AG10803 (cell line): ENCODE measurements around the gene PHACTR2.

Source experiments
- DNase-seq: peaks from one replicate; pipeline ENCODE4 v3.0.0; 2010; ENCODE audit warnings: low read depth
- H3K4me3 ChIP-seq: 2 replicates; pipeline ENCODE4 v1.5.1; 2011; ENCODE audit warnings: mild to moderate bottlenecking, low read length, control low read depth
- CTCF ChIP-seq: conservative IDR thresholded peaks from 2 replicates; pipeline ENCODE4 v1.5.1; 2011; ENCODE audit warnings: mild to moderate bottlenecking, low read length, control low read depth, inconsistent platforms

PHACTR2 gene

GRCh38 chr6:143811501-143812157, 133.9 kb downstream of the PHACTR2 start:
- no peak for TF ChIP-seq CTCF
- DNase-seq: no peak
- no peak overlapping the region for H3K4me3 ChIP-seq

DNA sequence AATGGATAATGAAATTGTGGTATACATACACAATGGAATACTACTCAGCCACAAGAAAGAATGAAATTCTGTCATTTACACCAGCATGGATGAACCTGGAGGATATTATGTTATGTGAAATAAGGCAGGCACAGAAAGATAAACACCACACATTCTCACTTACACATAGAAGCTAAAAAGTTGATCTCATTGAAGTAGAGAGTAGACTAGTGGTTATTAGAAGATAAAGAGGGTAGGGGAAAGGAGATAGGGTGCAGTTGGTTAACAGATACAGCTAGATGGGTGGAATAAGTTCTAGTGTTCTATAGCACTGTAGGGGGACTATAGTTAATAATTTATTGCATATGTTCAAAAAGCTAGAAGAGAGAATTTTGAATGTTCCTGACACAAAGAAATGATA, 139.9 kb downstream of the PHACTR2 start:
- no peak for TF ChIP-seq CTCF
- no peak overlapping the region for H3K4me3 ChIP-seq
- DNase-seq: no peak

- DNase-seq: no peak
- no peak for TF ChIP-seq CTCF
- no peak overlapping the region for H3K4me3 ChIP-seq
Measured at GRCh38 chr6:143821359-143821758, 143.6 kb downstream of the PHACTR2 start.

- DNase-seq: peak; percentile 82
- H3K4me3 ChIP-seq: no peak overlapping the region
- no peak for TF ChIP-seq CTCF
Measured at GRCh38 chr6:143822584-143823024, 144.8 kb downstream of the PHACTR2 start.

- H3K4me3 ChIP-seq: no peak overlapping the region
- DNase-seq: peak; percentile 19
- no peak for TF ChIP-seq CTCF
Measured at GRCh38 chr6:143823548-143823947, 145.8 kb downstream of the PHACTR2 start.

DNA sequence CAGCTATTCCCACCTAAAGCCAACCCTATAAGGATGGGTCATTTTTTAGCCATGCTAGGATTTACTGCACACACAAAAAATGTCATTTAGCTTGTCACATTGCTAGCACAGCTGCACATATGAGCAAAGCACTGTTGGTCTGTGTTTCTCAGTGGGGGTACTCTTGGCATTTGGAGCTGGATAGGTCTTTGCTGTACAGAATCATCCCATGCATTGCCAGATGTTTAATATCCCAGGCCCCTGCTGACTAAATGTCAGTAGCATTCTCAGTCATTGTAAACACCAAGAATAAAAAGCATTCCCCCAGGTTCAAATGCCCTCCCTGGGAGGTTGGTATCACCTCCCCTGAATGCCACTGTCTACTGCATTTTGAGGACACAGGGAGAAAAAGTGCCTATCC, 150.8 kb downstream of the PHACTR2 start:
- no peak for TF ChIP-seq CTCF
- no peak overlapping the region for H3K4me3 ChIP-seq
- no peak for DNase-seq

DNA sequence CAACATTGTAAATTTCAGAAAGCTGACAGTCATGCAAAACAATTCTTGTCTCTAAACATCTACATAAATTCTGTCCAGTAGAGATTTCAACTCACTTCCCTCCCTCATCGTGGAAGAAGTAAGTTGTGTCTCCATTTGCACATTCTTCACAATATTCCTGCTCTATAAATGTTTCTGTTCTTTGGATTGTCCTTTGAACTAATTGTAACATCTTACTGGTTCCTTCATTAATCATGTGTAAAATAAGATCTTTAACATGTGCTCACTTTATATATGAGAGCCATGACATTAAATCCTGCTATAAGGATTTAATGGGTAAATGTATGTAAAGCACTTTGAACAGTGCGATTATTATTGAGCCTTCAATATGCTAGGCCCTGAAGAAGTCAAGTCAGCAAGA, 158.4 kb downstream of the PHACTR2 start:
- no peak overlapping the region for H3K4me3 ChIP-seq
- no peak for TF ChIP-seq CTCF
- no peak for DNase-seq
